Fibroblast of skin of back (primary cell): ENCODE results near the gene KRTAP19-2. TPM values are rescaled to one million over a fixed set of nuclear protein-coding genes. Genes with fewer than 3 reads are reported as not detected.
"Not testable (repeated sequence)": the region's sequence is repeated elsewhere in the genome, so short reads cannot be mapped to it uniquely, and the experiment has no call there.

Experiments used
- DNase-seq: peaks from one replicate; pipeline ENCODE4 v3.0.0-alpha.2; 2013
- polyA plus RNA-seq, 2 experiments: library from polyadenylated mRNA; unstranded; fragments of 120-200 nt; gene quantifications; one replicate each; pipeline ENCODE4 v1.2.1, GENCODE V29; 2013; ENCODE audit not compliant: insufficient read length in 2 of 2

The KRTAP19-2 gene, protein sequence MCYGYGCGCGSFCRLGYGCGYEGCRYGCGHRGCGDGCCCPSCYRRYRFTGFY
- polyA plus RNA-seq (2013, experiment 1 of 2; ENCODE audit: insufficient read length), result not detected
- not detected for polyA plus RNA-seq (2013, experiment 2 of 2; ENCODE audit: insufficient read length)

DNA sequence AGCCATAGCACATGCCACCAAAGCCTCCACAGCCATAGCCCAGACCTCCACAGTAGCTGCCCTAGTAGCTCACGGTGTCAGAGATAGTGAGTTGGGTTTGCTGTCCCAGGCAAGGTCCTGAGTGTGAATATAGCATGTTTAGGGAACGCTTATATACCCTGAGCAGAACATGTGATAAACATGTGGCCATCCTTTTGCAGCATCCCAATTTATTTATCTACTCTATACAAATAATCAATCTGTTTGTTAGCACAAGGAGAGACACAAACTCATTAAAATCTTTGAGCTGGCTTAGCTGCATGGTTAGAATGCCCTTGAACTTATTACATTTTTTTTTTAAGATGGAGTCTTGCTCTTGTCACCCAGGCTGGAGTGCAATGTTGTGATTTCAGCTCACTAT lies at the start of gene KRTAP19-2:
KRTAP19-2 (minus strand) TSS at position 101 of the 400 bp plus-strand sequence; CDS start at position 13, 88 bp downstream.
- no peak for DNase-seq

DNA sequence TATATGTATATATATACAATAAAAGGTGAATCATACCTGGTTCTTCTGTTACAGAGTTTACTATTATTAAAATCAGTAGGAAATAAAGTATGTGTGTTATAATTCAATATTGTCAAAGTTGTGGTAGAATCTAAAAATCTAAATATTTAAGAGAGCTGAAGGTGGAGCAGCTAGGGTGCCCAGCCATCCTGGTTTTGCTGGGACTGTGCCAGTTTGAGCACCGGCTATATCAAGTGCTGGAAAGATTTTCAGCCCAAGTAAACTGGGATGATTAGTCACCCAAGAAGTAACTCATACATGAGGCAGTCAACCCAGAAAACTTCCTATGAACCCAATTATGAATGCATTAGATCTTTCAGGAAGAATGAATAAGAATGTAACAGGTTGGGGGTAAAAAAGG lies 31.6 kb upstream of the KRTAP19-2 start:
- DNase-seq, result no peak

DNA sequence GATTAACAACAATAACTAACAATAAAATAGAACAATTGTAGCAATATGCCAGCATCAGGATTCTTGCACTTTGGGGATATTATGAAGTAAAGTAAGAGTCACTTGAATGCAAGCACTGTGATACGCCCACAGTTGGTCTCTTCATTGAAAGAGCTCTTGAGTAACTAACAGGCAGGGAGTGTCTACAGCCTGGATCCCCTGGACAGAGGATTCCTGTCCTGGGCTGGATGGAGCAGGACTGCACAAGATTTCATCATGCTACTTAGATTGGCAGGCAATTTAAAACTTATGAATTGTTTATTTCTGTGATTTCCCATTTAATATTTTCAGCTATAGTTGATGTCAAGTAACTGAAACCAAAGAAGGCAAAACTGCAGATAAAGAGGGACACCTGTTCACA lies 28.4 kb upstream of the KRTAP19-2 start:
- DNase-seq, result no peak

DNA sequence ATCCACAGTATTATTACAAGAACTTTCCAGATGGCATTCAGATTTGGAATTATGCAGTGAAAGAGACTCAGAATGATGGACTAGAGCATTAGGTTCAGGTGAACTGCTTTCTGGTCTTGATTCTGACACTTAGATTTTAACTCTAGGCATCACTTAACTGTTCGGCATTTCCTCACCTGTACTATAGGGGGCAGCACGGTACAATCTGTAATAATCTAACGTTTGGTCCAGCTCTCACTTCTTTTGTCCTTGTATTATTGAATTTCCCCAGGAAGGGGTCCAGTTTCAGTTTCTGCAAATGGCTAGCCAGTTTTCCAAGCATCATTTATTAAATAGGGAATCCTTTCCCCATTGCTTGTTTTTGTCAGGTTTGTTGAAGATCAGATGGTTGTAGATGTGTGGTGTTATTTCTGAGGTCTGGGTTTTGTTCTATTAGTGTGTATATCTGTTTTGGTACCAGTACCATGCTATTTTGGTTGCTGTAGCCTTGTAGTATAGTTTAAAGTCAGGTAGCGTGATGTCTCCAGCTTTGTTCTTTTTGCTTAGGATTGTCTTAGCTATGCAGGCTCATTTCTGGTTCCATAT lies 18.5 kb upstream of the KRTAP19-2 start:
- not testable (repeated sequence) for DNase-seq

DNA sequence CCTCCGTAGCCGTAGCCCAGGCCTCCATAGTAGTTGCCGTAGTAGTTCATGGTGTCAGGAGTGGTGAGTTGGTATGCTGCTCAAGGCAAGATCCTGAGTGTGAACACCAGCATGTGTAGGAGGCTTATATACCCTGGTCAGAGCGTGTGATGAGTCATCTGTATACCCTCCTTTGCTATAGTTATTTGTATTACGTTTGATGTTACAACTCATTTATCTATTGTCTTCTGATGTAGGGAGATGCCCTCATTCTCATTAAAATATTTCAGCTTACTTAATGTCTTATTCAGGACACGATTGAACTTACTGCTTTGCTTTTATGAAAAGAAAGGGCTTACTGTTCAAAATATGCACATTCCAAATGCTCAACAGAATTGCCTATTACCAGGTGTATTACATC lies 14.8 kb upstream of the KRTAP19-2 start, which contains the start of gene KRTAP19-5:
KRTAP19-5 (minus strand) TSS at position 101 of the 400 bp plus-strand sequence; CDS start at position 50, 51 bp downstream.
- no peak for DNase-seq

DNA sequence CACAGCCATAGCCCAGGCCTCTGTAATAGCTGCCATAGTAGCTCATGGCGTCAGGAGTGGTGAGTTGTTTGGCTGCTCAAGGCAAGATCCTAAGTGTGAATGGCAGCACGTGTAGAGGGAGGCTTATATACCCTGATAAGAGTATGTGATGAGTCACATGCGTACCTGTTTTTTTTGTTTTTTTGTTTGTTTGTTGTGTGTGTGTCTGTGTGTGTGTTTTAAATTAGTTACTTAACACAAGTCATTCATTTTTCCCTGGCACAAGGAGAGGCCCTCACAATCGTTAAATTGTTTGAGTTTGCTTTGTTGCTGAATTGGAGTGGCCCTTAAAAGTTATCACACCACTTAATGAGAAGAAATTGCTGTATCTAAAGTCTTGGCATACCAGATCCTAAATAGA lies 9.8 kb upstream of the KRTAP19-2 start, which contains the start of gene KRTAP19-4:
KRTAP19-4 (minus strand) TSS at position 101 of the 400 bp plus-strand sequence; CDS start at position 46, 55 bp downstream.
- no peak for DNase-seq

DNA sequence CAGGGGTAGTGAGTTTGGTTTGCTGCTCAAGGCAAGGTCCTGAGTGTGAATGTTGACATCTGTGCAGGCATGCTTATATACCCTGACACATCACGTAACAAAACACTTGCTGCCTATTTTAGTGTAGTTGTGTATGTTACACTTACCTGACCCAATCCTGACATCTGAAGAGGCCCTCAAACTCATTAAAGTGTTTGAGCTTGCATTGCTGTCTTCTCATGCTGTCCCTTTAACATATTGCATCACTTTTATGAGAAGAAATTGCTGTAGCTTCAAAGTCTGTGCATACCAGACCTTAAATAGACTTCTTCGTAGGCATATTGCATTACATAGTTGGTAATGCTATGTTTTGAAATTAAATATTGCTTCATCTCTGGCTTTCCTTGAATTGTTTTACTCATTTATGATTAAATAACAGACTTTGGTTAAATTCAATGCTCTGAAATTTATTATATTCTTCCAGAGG lies 4.8 kb upstream of the KRTAP19-2 start, which contains the start of gene KRTAP19-3:
KRTAP19-3 (minus strand) TSS at position 51 of the 466 bp plus-strand sequence. CDS start 56 bp downstream, outside the sequence.
- peak; percentile 16 for DNase-seq

DNA sequence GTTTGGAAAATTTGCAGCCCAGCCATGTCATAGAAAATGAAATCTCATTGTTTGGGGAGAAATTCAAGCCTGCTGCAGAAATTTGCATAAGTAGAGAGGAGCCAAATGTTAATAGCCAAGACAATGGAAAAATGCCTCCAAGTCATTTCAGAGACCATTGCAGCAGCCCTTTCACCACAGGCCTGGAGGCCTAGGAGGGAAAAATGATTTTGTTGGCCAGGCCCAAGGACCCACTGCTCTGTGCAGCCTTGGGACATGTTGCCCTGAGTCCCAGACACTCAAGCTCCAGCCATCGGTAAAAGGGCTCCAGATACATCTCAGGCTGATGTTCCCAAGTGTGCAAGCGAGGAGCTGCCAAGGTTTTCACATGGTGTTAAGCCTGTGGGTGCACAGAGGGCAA lies 1.1 kb downstream of the KRTAP19-2 start:
- DNase-seq, result no peak

DNA sequence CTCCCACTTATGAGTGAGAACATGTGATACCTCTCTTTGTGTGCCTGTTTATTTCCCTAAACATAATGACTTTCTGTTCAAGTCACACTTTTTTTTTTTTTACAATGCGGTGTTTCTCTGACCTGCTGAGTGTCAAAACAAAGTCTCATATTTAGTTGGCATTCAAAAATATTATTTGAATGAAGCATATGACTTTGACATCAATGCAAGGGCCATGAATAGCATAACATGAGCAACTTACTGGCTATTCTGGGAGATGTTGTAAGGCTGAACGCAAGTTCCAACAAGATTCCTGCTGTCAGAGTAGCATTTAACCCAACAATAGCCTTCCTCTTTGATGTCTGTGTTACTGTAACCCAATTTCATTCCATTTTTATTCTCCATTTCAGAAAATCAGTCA lies 5.1 kb downstream of the KRTAP19-2 start:
- no peak for DNase-seq

DNA sequence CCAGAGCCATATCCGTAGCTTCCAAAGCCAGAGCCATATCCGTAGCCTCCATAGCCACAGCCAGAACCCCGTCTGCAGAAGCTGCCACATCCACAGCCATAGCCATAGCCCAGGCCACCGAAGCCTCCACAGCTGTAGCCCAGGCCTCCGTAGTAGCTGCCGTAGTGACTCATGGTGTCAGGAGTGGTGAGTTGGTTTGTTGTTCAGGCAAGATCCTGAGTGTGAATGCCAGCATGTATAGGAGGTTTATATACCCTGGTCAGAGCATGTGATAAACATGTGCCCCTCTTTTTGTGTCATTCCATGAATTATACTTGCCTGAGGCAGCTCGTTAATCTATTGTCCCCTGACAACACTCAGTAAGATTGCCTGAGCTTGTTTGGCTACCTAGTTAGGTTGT lies 7.1 kb downstream of the KRTAP19-2 start, which contains the start of gene KRTAP19-1:
KRTAP19-1 (minus strand) TSS at position 223 of the 400 bp plus-strand sequence; CDS start at position 173, 50 bp downstream.
- DNase-seq, result no peak

DNA sequence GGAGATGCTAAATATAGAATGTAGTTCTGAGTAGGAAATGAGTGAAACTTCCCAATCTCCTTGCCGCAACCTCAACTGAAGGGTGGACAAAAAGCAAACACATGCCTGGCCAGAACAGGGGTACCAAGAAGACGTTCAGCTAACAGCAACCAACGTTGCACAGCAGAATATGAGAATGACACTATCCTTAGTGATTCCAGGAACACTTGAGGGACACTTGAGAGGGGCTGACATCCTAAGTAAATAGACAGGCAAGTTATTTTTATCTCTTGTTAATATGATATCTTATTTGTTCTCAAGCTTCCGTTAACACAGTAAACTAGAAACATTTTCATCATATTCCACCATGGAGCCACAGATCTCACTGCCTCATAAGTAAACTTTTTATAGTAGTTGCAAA lies 8.0 kb downstream of the KRTAP19-2 start:
- no peak for DNase-seq

DNA sequence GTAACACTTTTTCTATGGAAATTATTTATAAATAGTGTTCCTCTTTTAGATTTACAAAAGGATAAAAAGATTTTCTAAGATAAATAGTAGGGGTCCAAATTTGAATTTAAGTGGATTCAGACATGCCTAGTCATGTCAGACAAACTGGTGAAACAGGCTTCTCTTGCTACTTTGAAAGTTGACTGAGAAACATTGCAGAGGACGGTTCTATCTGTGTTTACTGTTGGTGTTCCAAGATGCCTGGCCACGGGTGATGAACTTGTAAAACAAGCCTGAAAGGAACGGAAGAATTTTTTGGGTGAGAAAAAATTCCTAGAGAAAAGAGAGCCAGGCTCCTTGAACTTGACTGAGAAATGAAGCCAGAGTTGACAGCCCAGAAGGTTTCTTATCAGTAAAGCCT lies 9.2 kb downstream of the KRTAP19-2 start:
- DNase-seq, result no peak

DNA sequence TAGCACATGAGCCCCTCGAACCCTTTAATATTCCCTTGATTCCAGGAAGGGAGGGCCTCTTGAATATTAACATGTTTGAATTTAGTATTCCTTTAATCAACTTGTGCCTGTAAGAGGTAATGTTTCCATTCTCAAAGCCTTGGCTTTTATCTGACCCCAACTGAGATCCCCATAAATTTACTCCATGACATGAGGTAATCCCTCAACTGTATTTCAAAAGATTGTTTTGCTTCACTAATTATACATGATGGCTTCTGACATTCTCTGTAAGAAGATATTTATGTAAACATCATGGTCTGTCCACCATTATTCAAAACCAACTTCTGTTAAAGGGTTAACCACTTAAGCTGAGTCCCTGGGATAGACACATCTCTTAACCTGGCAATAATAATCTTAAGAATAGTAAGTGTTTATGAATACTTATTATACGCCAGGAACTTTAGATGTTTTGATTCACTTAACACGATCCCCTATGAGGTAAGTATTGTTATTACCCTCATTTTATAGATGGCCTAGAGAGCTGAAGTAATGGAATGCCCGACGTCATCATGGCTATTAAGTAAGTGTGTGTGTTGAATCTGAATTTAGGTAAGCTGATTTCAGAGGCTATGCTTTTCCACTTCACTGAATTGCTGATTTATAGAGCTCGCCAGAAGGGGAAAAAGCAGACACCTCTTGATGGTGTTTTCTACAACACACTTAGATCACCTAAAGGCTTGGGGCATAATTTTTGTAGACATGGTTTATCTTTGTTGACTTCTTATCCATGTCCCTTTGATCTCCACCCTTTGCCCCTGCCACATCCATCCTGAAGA lies 18.1 kb downstream of the KRTAP19-2 start:
- DNase-seq, result no peak

DNA sequence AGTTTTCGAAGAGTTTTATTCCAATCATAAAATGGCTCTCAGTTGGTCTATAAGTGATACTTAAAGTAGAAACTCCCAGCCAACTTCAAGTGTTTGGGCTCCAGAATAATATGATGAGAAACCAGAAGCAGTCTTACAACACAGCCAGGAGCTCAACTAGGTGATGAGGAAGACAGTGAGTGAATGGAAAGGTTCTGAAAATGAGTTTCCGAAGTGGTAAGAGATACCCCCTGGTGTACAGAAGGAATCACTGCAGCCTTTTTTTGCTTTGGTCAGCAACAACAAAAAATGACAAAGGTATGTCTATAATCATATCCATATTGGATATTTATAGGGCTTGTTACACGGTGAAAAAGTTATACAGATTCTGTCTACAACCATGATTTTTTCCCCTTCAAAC lies 23.5 kb downstream of the KRTAP19-2 start:
- DNase-seq, result peak; percentile 9

DNA sequence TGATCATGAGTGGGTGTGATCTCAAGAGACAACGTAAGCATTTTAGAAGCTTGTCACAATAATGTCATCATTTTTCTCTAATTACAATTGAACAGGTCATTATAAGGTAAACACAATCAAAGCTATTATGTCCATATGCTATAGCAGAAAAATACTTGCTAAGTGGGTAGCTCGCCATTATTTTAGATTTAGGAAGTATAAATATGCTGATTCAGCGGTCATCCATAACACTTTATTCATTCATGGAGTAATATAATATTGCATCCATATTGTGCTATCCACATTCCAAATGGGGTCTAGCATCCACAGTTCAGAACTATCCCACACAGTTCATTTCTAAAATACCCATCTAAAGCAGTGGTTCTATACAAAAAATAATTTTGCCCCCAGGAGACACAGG lies 38.7 kb downstream of the KRTAP19-2 start:
- DNase-seq, result no peak

DNA sequence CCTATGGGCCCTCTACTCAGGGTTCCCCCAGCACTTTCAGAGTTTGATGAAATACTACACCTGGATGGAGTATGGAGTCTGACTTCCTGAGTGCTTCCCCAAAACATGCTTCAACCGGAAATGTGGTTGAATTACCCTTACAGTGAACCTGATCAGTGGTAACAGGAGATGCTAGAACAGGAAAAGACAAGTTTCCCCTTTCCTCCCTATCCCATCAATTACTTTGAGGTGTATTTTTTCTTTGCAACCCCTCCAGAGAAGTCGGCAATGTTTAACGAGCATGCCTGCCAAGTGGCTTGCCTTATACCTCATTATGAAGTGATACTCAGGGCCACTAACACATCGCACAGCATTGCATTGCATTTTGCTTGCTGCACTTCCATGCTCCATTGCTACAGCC lies 40.2 kb downstream of the KRTAP19-2 start:
- DNase-seq, result no peak

DNA sequence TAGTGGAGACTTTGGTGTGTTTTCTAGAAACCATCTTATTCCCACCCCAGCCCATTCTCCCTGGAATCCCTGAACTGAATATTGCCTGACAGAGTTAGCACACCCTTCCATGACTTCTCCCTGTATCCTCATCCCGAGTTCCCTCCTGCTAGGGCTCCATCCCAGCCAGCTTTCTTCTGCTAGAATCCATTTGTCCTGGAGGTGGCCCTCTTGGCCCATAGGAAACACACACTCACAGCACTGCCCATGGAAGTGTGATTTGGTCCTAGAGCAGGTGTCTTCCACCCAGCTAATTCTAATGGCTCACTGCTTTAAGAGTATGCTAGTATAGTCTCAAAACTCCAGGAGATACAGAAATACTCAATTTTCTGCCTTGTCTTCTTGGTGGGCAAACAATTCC lies 43.0 kb downstream of the KRTAP19-2 start:
- no peak for DNase-seq

DNA sequence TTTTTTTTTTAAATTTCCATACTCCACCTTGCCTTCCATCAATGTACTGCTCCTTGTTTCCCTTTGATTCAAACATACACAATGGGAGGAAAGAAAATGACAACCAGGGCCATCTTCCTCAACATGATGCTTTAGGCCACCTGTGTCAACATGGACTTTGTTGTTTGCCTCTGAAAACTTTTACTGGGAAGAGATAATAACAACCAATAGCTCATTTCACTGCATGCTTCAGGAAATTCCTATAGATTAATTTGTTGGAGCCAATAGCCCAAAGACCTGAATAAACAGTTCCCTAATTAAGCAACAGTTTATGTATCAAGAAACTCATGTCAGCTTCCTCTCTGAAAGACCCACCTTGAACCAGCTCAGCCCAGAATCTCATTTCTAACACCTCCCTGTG lies 44.0 kb downstream of the KRTAP19-2 start:
- no peak for DNase-seq

DNA sequence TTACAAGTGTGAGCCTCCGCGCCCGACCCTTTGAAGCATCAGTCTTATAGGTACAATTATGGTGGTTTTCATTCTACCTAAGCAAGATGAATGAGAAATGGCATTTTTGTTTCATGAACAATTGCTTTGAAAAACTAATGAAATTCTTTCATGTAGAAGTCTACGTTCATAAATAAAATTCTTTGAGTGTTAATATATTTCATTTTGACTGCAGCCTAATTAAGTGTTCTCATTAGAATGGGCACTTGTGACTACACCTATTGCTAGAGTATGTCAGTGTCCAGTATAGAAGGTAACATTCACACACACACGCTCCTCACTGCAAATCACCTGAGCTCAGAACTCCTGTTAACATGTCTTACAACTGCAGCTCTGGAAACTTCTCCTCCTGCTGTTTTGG lies 47.3 kb downstream of the KRTAP19-2 start, which contains the start of gene KRTAP15-1:
KRTAP15-1 (plus strand) TSS at position 301 of the 400 bp plus-strand sequence; CDS start at position 354, 53 bp downstream.
- DNase-seq, result no peak
